H1 (cell line): ENCODE data around the gene STT3B. TPM values are rescaled to one million over a fixed set of nuclear protein-coding genes. Genes with fewer than 3 reads are reported as not detected.

Experiments used
- BCL11A ChIP-seq, 2 experiments: IDR thresholded peaks; one replicate each; pipeline ENCODE4 v1.6.1; 2011; ENCODE audit warnings: low read depth in 2 of 2, low read length in 2 of 2, mild to moderate bottlenecking in 2 of 2
- CHD7 ChIP-seq: fragments of 300-600 bp; sonication (generic); IDR thresholded peaks from 2 replicates; pipeline ENCODE4 v1.7.1; 2012; ENCODE audit warnings: low read length, moderate library complexity, mild to moderate bottlenecking, inconsistent platforms; ENCODE audit not compliant: insufficient replicate concordance
- SIN3A ChIP-seq, 2 experiments: IDR thresholded peaks in 1 of 2; conservative IDR thresholded peaks in 1 of 2; 2 replicates each; pipeline ENCODE4 v1.6.1; 2011 to 2012; ENCODE audit warnings: low read length in 2 of 2, improper control_type of control experiment in 1 of 2, low read depth in 1 of 2, mild to moderate bottlenecking in 1 of 2
- polyA plus RNA-seq, 7 experiments: library from polyadenylated mRNA; depleted of rRNA in 3 of 7; stranded (reverse) in 5 of 7; unstranded in 2 of 7; fragments of >200 nt in 5 of 7; fragments of 200-250 nt in 2 of 7; gene quantifications; 1 replicate in 5 of 7; 2 replicates in 1 of 7; 4 replicates in 1 of 7; pipeline versions ENCODE4 v1.2.1 to v1.2.3, GENCODE V29; 2011 to 2013; ENCODE audit warnings: missing spikeins in 2 of 7, mixed read lengths in 2 of 7
- total RNA-seq: library from RNA; stranded (reverse); fragmentation: NEBNext Ultra II Directional; extraction: Animal tissue kit (Norgen Biotek cat#: 25700); gene quantifications from 2 replicates; pipeline ENCODE4 v1.2.1, GENCODE V29; 2021

The STT3B gene
- total and polyA plus RNA-seq, 2 of the 8 experiments (the other 6 are each of a cell fraction or from before 2014, with no cell fraction given), result 43.5 to 134 TPM

GRCh38 chr3:31634476-31634875, 101.8 kb downstream of the STT3B start (continued):
- TF ChIP-seq BCL11A (IDR thresholded peaks at IDR 0.05; ENCODE audit: low read depth in 2 of 2, low read length in 2 of 2), result no peak
- no peak for TF ChIP-seq CHD7
- no peak for TF ChIP-seq SIN3A (conservative IDR thresholded peaks at IDR 0.05 in 1 of 2, IDR thresholded peaks at IDR 0.05 in 1 of 2; ENCODE audit: low read depth in 1 of 2, low read length in 2 of 2)
